HG03469 (cell line): ENCODE results near the gene KITLG.
A peak's percentile ranks its signal among the peaks of the same experiment; 100 is the strongest.
"Not testable (repeated sequence)": the region's sequence is repeated elsewhere in the genome, so short reads cannot be mapped to it uniquely, and the experiment has no call there.

Experiments used
- ATAC-seq: cut with Tn5 transposase; IDR thresholded peaks from one replicate; pipeline ENCODE4 v1.9.1; 2021; ENCODE audit warnings: mild to moderate bottlenecking, moderate library complexity, moderate number of reproducible peaks; ENCODE audit not compliant: unreplicated experiment

KITLG gene, protein sequence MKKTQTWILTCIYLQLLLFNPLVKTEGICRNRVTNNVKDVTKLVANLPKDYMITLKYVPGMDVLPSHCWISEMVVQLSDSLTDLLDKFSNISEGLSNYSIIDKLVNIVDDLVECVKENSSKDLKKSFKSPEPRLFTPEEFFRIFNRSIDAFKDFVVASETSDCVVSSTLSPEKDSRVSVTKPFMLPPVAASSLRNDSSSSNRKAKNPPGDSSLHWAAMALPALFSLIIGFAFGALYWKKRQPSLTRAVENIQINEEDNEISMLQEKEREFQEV

DNA sequence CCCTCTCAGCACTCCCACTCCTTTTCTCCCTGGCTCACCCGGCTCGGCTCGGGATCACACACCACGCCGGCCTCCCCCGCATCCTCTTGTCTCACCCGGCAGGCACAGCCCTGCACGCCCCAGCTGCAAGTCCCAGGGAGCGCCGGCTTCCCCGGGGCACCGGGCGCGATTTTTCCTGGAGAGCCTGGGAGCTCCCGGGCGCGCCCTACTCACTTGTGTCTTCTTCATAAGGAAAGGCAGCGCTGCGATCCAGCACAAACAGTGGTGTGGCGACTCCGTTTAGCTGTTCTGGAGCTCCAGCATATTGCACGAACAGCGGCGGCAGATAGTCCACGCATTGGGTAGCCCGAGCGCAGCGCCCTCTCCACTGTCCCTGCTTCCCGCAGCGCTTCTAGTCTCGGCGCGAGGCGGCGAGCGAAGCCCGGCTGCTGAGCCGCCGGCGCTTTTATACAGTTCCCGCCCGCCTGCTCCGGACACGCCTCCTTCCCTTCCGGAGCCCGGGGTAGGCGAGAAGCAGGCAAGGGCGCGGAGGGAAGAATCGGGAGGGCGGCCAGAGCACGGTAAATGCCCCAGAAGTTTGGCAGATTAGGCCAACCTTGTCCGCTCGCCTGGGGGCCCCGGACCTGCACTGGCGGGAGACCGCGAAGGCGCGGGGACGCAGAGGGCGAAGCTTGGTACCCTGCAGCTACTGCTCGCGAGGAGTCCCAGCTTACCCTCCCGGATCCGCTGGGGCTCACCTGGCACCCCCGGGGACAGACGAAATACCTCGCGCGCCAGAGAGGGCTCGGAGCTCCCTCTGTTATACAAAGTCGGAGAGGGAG is at the start of gene KITLG:
Gene KITLG, minus strand, starts transcription at position 421 of the 821 bp plus-strand sequence. Its CDS starts 193 bp downstream, at position 228.
- ATAC-seq = peak; percentile 70

DNA sequence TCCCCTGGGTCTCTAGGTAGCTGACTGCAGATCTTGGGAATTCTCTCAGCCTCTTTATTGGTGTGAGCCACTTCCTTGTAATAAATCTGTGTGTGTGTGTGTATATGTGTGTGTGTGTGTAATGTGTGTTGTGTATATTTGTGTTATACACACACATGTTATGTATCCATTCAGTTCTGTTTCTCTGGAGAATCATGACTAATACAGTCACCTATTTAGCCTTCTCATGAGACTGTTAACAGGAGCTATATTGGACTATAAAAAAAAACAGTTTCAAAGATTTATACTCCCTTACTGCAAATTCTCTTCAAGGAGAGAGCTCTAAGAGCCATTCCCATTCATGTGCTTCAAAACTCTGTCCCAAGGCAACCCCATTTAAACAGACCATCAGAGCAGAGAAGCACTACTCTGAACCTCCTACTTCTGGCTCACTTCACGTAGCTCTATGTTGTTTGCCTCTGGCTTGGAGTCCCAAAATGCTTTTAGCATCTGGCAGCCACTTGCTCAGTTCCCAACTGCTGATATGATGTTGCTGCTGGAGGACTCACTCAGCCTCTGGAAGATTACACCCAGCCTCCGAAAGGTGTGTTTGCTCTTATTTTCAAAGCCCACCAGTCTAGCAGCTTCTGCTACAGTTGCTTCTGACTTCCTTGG is 48.7 kb upstream of the KITLG start:
- no peak for ATAC-seq

DNA sequence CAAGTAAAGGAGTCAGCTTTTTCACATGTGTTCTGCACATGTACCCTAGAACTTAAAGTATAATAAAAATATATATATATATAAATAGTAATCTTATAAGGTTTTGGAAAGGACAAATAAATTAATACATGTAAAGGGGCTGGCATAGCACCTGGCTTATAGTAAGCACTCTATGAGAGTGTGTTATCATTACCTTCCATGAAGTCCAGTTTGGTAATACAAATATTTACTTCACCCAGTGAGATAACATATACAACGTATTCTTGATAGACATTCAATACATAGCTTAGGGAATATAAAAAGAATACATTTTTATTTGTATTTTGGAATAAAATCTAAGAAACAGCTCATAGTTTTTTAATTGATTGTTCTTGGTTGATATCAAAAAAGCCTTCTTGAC is 47.8 kb upstream of the KITLG start:
- not testable (repeated sequence) for ATAC-seq

DNA sequence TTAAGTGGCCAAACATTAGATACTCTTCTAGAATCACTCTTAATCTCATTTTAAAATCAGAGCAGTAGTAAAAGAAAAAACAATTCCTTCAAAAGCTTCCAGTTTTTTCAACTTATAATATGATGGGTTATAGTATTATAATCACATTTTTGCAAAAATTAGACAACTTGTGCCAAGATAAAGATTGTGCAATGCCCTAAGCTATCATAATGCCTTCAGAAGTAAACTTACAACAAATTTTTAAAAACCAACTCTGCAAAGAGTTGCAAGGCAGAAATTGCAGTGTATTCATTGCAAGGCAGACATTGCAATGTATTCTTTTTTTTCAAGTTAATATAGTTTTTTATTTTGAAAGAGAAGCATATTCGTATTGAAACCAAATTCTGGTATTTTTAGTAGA is 47.2 kb upstream of the KITLG start:
- no peak for ATAC-seq

DNA sequence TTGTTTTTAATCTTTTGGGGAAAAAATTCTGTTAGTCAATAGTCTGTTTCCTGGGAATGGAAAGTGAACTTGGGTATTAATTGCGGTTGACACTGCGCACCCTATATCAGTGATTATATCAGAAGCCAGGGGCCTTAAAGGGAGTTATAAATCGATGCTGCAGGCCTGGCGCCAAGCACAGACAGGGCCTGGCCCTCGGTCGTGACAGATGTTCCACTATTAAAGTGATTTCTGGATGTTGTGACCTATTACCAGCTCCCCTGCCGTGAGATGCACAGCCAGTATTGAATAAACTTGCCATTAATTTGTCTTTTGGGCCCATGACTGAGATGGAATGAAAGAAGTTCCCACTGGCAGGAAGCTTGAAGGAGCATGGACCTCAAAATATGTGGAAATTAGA is 45.1 kb upstream of the KITLG start:
- ATAC-seq = no peak

DNA sequence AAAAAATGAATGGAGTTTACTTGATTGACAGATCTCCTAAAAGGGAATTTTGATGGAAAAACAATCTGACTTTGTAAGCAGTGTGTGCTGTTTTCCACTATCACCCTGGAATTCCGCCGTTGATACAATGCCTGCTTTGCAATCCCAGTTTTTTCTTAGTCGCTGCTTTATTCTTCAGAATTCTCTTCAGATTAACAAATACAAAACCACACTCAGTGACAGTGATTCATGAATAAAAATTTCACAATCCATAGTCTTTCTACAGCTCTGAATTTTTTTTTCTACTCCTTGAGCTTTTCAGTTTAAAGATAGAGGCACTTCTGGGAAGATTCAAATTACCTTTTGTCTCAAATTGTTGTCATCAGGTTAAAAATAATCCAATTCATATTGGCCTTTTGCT is 44.6 kb upstream of the KITLG start:
- no peak for ATAC-seq

DNA sequence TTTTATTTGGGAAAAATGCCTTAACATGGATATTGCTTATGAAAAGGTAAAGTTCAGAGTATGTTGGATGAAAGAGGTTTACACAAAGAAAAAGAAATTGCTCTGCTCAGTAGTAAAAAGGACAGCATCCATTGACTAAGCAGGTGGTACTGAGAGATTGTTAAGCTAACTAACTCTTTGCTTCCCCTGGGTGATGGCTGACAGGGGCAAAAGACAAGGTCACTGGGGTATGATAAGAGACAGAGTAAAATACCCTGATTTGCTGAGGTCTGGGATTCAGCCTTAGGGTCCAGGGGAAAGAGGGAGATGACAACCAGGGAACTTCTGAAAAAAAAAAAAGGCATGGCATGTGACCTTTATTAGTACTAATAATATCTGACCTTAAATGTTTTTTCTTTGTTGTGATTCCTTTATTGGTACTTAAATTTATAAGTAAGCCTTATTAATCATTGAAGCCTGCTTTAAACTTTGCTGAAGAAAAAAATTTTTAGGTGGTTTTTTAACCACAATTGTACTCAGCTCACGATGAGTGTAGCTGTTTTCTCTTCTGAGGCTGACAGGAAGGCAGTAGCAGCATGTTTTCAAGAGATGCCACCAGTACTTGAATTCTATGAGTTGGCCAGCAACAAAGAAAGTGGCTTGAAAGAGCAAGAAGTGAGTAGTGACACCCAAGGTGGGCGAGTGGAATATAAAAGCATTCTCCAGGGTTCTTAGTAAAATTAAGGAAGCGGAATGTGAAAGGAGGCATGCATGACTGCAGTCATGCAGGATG is 43.7 kb upstream of the KITLG start:
- no peak for ATAC-seq

DNA sequence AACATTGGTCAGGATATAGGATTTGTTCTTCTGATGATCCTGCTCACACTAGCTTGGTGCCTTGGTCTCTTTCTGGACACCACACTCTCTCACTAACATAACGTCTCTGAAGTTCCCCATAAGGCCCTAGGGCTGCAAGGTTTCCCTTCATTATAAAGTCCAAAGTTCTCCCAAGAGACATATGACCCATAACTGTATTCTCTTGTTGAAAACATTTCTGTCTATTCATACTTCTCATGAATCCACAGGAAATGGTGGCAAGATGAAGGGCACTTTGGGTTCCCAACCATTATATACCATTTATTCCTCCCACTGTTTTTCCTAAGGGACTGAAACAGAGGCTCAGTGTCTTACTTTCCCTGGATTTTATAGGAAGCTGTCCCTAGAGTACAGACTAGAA is 37.1 kb upstream of the KITLG start:
- ATAC-seq = no peak

DNA sequence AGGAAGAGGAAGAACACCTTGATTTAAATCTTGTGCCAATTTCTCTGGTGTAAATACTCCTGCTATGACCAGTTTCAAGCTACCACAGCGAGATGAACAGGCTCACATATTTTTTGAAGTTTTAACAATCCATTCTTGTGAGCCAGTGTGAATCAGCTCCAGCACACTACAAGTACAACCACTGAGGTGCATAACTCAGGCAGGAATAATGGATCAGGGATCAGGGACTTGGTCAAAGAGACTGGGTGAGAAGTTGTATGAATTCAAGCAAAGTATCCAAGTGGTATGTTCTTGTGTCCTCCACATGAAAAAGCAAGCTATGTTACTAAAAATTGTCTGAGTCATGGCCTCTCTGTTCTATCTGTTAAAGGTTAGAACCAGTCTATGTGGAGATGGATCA is 35.2 kb upstream of the KITLG start:
- no peak for ATAC-seq

DNA sequence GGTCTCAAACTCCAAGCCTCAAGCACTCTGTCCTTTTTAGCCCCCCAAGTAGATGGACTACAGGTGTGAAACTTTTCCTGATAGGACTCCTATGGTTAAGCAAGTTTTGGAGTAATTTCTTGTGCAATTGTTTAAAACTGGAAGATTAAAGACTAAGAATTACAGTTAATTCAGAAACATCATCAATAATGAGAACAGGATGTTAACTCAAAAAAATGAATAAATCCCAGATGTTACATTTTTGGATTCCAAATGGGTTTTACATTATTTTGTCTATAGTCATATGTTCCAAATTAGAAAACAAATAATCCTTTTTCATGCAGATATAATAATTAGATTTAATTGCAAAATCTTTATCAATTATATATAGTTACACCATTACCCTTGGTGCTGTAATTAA is 24.4 kb upstream of the KITLG start:
- no peak for ATAC-seq

DNA sequence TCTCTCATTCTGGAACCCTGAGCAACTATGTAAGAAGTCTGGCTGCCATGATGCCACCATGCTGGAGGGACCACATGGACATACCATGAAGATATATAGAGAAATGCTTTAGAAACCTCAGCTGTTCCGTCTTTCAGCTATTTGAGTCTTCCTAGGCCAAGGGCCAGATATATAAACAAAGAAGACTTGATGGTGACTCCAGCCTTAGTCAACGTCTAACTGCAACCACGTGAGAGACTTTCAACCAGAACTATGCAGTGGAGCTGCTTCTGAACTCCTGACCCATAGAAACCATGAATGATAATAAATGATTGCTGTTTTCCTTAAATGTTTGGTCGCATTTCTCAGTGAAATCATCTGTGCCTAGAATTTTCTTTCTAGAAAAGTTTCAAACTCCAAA is 20.0 kb upstream of the KITLG start:
- ATAC-seq = no peak

DNA sequence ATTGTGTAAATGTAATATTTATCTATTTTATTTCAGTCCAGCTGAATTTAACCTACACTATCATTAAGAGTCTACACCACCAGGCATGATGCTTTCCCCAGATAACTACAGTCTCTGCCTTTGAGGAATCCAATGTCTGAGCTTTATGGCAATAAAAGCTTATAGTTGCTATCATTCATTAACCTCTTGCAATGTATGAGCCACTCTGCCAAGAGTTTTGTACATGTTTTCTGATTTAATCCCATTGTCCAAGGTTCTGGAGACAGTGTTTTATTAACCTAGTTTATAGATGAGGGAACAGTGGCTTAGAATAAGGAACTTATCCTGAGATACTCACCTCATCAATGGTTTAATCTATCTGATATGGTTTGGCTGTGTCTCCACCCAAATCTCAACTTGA is 17.1 kb upstream of the KITLG start:
- ATAC-seq = no peak

DNA sequence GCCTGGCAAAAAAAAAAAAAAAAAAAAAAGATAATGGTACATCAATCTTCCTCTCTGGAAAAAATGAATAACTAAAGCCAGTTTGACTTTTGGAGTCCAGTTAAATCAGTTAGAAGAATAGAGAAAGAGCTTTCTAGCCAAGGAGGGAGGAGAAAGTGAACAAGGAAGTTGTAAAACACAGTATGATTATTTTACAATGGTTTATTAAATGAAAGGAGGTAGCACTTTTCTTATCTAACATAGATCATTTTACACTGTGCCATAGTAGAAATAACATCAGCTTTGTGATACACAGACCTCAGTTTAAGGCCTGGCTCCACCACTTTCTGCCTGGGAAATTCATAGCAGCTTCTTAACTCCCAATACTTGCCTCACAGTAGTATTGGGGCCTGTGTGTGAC is 15.4 kb upstream of the KITLG start:
- no peak for ATAC-seq

DNA sequence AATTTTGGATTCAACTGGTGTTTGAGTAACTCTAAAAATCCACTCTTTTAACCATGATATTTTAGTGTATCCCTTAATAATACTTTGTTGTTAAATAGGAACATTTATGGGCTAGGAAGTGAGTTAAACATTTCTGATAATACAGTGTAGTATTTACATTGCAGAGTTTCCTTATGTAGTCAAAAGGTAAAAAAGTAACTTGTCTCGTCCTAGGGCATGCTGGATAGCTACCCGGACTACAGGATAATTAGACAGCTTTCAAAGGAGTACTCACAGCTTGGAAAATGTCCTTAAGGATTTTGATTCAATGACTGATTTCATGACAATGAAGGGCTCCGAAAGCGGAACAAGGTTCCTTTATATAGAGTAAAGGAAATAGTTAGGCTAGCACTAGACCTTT is 14.5 kb upstream of the KITLG start:
- no peak for ATAC-seq

DNA sequence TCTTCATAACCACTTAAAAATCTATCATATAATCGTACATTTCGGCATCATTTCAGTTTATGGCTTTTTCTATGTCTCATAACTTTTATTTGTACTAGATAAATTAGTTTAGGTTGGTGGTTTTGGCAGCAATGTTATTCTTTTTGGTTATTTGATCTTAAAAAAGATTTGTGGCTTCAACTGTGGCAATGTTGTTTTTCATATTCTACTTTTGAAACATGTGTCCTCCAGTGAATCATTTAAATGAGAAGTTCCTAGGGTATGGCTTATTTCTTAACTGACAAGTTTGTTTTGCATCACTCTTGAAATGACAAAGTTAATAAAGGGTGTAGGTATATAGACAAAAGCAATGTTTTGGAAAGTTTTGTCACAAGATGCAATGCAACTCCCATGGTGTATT is 11.1 kb upstream of the KITLG start:
- no peak for ATAC-seq

DNA sequence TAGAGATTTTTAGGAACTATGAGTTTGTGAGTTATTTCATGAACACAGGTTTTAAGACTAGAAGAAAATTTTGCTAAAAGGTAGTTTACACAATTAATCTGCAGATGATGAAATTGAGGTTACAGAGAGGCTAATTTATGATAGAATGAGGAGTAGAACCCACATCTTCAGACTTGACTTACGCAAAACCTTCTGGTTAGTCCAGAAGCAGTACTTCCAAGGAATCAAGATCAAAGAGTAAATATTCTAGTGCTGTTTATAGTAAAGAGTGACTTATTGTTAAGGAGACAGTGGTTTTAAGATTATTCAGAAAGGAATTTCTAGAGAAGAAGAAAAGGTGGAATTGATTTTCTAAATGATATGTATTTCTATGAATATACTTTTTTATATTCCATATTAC is 10.6 kb upstream of the KITLG start:
- ATAC-seq = no peak

DNA sequence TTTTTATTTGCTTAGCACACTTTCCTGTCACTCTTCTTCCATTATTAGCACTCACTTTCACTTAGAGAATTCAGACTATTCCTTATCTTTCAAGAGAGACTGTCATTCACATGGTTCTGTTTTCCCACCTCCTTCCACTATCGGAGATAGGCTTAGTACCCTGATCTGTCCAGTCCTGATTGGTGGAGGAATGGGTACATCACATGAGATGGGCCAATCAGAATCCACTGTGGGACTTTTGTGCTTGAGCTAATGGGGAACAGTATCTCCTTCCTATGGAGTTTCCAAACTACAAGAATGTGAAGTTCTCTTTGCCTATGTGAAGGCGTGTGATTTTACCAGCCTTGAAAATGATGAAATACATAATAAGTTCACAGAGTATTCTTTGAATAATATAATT is 4.8 kb upstream of the KITLG start:
- ATAC-seq = no peak

DNA sequence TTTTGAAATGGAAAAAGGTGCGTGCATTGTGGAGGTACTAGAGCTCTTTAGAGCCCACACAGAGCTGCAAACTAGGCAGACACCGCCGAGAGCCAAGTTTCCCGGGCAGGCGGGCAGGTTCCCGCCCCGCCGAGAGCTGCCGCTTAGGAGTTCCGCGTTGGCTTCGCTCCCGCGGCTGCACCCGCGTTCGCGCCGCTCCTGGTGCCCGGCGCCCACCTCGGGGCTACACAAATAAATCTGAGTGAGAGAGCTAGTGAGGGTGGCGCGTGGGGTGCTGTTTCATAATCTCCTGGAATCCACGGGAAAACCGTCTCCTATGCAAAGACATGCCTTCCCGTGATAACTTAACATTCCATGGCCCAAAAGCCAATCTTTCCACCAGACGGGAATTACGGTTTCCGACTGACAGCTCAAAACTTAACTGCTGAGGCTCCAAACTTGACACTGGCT is 645 bp downstream of the KITLG start:
- no peak for ATAC-seq

DNA sequence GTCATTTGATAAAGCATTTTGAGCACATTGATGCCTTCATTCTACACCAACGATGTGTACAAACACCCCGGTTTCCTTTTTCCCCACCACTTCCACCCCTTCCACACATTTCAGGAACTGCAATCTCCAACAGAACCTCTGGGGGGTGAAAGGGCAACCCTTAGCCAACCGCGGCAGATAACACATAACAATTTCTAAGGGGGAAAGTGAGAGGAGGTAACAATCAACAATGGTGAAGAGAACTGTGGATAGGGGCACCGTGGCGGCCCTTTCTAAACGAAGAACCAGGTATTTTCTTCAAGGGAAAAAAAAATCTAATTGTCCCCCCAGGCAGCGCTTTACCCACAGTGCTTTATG is 1.1 kb downstream of the KITLG start:
- ATAC-seq = no peak

DNA sequence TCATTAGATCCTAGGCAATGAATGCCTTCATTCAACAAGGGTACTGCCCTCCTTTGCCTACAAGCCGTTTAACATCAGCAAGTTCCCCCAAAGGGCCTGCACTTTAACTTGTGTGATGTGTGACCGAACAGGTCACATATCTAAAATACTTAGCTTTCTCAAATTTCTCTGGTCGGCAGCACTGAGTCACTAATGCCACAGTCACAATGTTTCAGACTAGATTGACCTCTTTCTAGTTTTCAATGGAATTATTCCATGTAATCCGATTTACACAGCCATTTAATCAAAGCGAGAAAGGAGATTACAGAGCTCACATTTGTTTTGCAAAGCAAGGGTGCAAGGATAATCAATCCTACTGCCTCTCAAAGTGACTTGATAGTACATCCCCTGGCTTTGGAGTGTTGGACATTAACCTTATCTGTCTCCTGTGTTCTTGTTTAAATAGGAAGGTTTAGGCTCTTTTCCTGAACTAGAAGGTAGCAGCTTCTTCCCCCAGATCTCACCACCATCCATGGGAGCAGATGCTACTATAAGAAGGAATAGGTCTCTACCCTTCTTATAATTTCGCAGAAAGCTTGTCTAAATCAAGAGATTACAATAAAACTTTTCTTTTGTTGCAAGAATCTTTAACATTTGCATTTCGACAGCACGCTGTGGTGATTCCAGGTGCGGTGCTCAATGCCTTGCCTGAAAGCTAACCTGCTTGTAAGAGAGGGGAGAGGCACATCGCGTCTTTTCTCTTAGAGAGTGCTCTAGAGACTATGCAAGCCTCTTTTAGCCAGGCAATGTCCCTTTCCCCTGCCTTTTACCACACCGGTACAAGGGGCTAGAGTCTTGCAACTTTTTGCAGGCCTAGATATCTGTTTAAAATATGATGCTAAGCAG is 1.8 kb downstream of the KITLG start:
- no peak for ATAC-seq
